CD4-positive, alpha-beta memory T cell (primary cell): ENCODE results near the gene LSR. TPM values are rescaled to one million over a fixed set of nuclear protein-coding genes. Genes with fewer than 3 reads are reported as not detected.

Experiments
- CTCF ChIA-PET: fragments of 350-600 bp; sonication (Branson Sonifier 250); formaldehyde crosslinking; loops from one replicate; lab custom pipeline; 2021; ENCODE audit warnings: inconsistent platforms; ENCODE audit not compliant: partially characterized antibody; lab: Charles Lee
- POLR2A ChIA-PET: fragments of 350-600 bp; sonication (Branson Sonifier 250); formaldehyde crosslinking; loops from one replicate; lab custom pipeline; 2021; ENCODE audit not compliant: partially characterized antibody; lab: Charles Lee
- DNase-seq, 5 donors: peaks; one replicate each; pipeline versions ENCODE4 v3.0.0 to v3.0.0-alpha.2; 2020 to 2022; ENCODE audit warnings: mixed read lengths in 1 of 5
- H3K27ac ChIP-seq: one replicate; pipeline ENCODE4 v1.7.0; 2013; ENCODE audit warnings: low read depth, low read length
- H3K27me3 ChIP-seq: 2 replicates; pipeline ENCODE4 v1.7.0; 2013; ENCODE audit warnings: mild to moderate bottlenecking, low read length, moderate library complexity; ENCODE audit not compliant: insufficient read depth
- H3K36me3 ChIP-seq: 2 replicates; pipeline ENCODE4 v1.7.0; 2013; ENCODE audit warnings: mild to moderate bottlenecking, low read length, moderate library complexity; ENCODE audit not compliant: insufficient read depth
- H3K4me1 ChIP-seq: 2 replicates; pipeline ENCODE4 v1.7.0; 2013; ENCODE audit warnings: mild to moderate bottlenecking, low read length, moderate library complexity; ENCODE audit not compliant: insufficient read depth
- H3K4me3 ChIP-seq, 2 donors: one replicate each; pipeline ENCODE4 v1.7.0; 2013; ENCODE audit warnings: low read length in 2 of 2, mild to moderate bottlenecking in 1 of 2
- H3K9me3 ChIP-seq, 2 donors: one replicate each; pipeline ENCODE4 v1.7.0; 2013; ENCODE audit warnings: low read length in 2 of 2, control low read depth in 1 of 2; ENCODE audit not compliant: control insufficient read depth in 1 of 2
- H3K27ac Mint-ChIP-seq, 7 donors: one replicate each; pipeline ENCODE4 v1.8.0; 2020 to 2021; ENCODE audit warnings: mixed read lengths in 7 of 7, mild to moderate bottlenecking in 6 of 7, inconsistent platforms in 3 of 7, moderate library complexity in 3 of 7
- H3K27me3 Mint-ChIP-seq, 2 donors: one replicate each; pipeline ENCODE4 v1.8.0; 2020 to 2021; ENCODE audit warnings: mixed read lengths in 2 of 2
- H3K36me3 Mint-ChIP-seq, 2 donors: one replicate each; pipeline ENCODE4 v1.8.0; 2020 to 2021; ENCODE audit warnings: mixed read lengths in 2 of 2, inconsistent platforms in 1 of 2, mild to moderate bottlenecking in 1 of 2
- H3K4me1 Mint-ChIP-seq, 4 donors: one replicate each; pipeline ENCODE4 v1.8.0; 2020 to 2021; ENCODE audit warnings: mixed read lengths in 4 of 4, mild to moderate bottlenecking in 1 of 4
- H3K4me3 Mint-ChIP-seq, 8 donors: one replicate each; pipeline ENCODE4 v1.8.0; 2020 to 2021; ENCODE audit warnings: mixed read lengths in 8 of 8, mild to moderate bottlenecking in 7 of 8, moderate library complexity in 6 of 8, inconsistent platforms in 3 of 8
- H3K9me3 Mint-ChIP-seq, 8 donors: one replicate each; pipeline ENCODE4 v1.8.0; 2020 to 2021; ENCODE audit warnings: mixed read lengths in 8 of 8, mild to moderate bottlenecking in 5 of 8, inconsistent platforms in 3 of 8, moderate library complexity in 1 of 8
- intact Hi-C: fragments of 100-400 bp; cut with micrococcal nuclease; formaldehyde crosslinking; loops from one replicate; pipeline ENCODE4 v1.15.1; 2023
- polyA plus RNA-seq, 2 donors: library from polyadenylated mRNA; unstranded; fragments of 300-500 nt; fragmentation: Illumina TruSeq; gene quantifications; one replicate each; pipeline ENCODE4 v1.2.3, GENCODE V29; 2021
- total RNA-seq, 2 experiments: library from RNA; stranded (reverse); gene quantifications; one replicate each; pipeline ENCODE4 v1.2.3, GENCODE V29; 2021

LSR gene, protein sequence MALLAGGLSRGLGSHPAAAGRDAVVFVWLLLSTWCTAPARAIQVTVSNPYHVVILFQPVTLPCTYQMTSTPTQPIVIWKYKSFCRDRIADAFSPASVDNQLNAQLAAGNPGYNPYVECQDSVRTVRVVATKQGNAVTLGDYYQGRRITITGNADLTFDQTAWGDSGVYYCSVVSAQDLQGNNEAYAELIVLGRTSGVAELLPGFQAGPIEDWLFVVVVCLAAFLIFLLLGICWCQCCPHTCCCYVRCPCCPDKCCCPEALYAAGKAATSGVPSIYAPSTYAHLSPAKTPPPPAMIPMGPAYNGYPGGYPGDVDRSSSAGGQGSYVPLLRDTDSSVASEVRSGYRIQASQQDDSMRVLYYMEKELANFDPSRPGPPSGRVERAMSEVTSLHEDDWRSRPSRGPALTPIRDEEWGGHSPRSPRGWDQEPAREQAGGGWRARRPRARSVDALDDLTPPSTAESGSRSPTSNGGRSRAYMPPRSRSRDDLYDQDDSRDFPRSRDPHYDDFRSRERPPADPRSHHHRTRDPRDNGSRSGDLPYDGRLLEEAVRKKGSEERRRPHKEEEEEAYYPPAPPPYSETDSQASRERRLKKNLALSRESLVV
- total RNA-seq (10 to 100 TPM; 45.8 to 48.9 TPM), polyA plus RNA-seq (10 to 100 TPM; 76.1 to 91.6 TPM)

DNA sequence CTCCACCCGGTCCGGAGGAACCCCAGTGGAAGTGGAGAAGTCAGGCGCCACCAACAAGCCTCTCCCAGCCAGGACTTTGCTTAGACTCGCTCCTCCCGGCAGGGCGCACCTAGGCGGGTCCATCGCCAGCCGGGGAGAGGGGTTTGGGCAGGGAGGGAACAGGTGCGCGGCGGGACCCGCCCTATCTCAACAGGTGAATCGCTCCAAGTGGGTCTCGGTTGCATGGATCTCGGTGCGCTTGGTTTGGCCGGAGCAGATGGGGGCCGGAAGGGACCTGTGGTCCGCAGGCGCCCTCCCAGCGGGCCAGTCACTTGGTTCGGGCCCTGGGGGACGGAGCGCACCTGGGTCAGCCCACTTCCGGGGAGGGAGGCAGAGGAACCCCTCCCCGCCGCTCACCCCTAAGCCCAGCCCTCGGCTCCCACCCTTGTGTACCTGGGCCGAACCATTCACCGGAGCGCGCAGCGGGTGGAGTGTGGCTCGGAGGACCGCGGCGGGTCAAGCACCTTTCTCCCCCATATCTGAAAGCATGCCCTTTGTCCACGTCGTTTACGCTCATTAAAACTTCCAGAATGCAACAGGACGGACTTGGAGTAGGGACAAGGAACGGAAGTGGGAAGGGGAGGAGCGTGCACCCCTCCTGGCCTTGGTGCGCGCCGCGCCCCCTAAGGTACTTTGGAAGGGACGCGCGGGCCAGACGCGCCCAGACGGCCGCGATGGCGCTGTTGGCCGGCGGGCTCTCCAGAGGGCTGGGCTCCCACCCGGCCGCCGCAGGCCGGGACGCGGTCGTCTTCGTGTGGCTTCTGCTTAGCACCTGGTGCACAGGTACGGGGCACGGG lies at the start of gene LSR:
LSR (plus strand) TSS at position 693 of the 836 bp plus-strand sequence; CDS start at position 714, 21 bp downstream.
- Mint-ChIP-seq H3K36me3 (peaks cover 14 to 27% of the 10 kb centered on the region in 2 donors), H3K4me1 (peaks cover 20 to 57% (median 33%) of the 10 kb centered on the region in 4 donors), H3K9me3 (peaks cover 0 to 5% (median 0%) of the 10 kb centered on the region in 8 donors), H3K4me3 (peak within 1 kb of the TSS; percentile 91 to 94 (median 93)), H3K27ac (peak within 1 kb of the TSS; percentile 88 to 97 (median 91)), H3K27me3 (no peaks in the 10 kb centered on the region)
- intact Hi-C loops, result loop anchor here (1.0 to 5.0 kb wide), 7 partner anchors 8 to 247 kb away; partner anchors contain the start of gene FFAR1
- H3K27ac ChIP-seq, result peak within 1 kb of the TSS; percentile 61
- peak within 1 kb of the TSS; percentile 94 for H3K4me3 ChIP-seq
- ChIA-PET POLR2A (interaction anchor here (0.6 to 1.7 kb wide), 7 partner anchors 12 to 78 kb away, joined by 3 to 11 read pairs (median 4); no protein-coding TSS in a partner anchor), CTCF (interaction anchor here (1.1 kb wide), 1 partner anchor 37 kb away, joined by 3 read pairs; no protein-coding TSS in a partner anchor)
- H3K27me3 ChIP-seq, result no peaks in the 10 kb centered on the region
- H3K9me3 ChIP-seq, result no peaks in the 10 kb centered on the region
- DNase-seq, result peak; percentile 79 to 84 (median 83)
- peaks cover 7% of the 10 kb centered on the region for H3K36me3 ChIP-seq
- H3K4me1 ChIP-seq, result peaks cover 24% of the 10 kb centered on the region

DNA sequence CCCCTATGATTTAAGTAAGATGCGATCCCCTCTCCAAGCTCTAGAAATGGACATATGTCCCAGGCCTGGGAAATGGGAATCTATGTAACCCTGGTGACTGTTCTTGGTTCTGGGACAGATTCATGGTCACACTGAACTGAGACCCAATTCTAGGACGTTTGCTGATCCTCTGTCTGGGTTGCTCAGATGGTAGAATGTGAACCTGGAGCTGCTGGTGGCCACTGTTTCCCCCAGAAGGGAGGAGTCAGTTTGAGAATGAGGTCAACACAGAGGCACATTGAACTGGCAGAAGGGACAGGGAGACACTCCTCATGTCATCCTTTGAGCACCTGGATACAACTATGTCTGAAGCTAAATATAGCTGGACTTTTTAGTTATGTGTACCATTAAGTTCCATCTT lies 49.3 kb upstream of the LSR start:
- Histone ChIP-seq H3K27ac (no peak overlapping the region), H3K4me1 (peaks cover 22% of the 10 kb centered on the region), H3K27me3 (no peaks in the 10 kb centered on the region), H3K4me3 (no peak overlapping the region), H3K36me3 (no peaks in the 10 kb centered on the region), H3K9me3 (no peaks in the 10 kb centered on the region)
- DNase-seq, result no peak
- H3K9me3 Mint-ChIP-seq, result no peaks in the 10 kb centered on the region
- H3K4me3 Mint-ChIP-seq, result no peak overlapping the region
- peak overlapping the region in 3 of 7 donors; percentile 48 to 60 (median 54) for H3K27ac Mint-ChIP-seq
- H3K27me3 Mint-ChIP-seq, result no peaks in the 10 kb centered on the region
- ChIA-PET CTCF (interaction anchor here (1.5 to 1.9 kb wide), 3 partner anchors 18 to 58 kb away, joined by 3 to 8 read pairs (median 6); no protein-coding TSS in a partner anchor), POLR2A (interaction anchor here (0.7 to 2.0 kb wide), 7 partner anchors 12 to 70 kb away, joined by 3 to 10 read pairs (median 3); partner anchors contain the start of genes FXYD5 and USF2)
- H3K36me3 Mint-ChIP-seq, result no peaks in the 10 kb centered on the region
- intact Hi-C loops, result no loop called here
- peaks cover 25 to 56% (median 38%) of the 10 kb centered on the region in 4 donors for H3K4me1 Mint-ChIP-seq

DNA sequence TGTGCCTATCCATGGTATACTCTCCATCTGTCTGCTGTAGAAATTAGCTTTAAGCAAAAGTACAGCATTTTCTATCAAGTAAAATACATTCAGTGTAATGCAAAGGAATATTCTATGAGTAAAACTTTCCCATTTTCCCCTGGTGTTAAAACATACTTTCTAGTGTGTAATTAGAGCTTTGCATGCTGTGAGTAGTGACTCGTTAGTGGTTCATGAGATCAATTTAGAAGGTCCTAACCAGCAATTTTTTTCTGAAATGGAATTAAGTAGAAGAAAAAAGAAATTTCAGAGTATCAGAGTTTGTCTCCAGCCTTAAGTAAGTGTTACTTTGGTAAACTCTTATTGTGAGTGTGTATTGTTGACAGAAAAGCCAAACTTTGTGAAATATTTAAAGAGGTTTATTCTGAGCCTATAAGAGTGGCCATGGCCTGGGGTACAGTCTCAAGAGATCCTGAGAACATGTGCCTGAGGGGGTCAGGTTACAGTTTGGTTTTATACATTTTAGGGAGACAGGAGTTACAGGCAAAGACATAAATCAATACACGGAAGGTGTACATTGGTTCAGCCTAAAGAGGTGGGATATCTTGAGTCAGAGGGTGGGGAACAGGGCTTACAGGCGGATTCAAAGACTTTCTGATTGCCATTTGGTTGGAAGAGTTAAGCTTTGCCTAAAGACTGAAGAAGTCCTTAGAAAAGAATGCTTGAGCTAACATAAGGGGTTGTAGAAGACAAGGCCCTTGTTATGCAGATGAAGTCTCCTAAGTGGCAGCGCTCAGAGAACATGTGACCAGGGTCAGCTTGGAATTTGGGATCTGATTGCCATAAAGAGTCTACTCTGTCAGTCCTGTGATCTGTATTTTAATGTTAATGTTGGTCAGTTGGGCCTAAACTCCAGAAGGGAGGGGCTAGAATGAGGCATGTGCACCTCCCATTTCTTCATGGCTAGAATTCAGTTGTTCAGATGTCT lies 45.8 kb upstream of the LSR start:
- Mint-ChIP-seq H3K4me3 (peak overlapping the region in 3 of 8 donors; percentile 11 to 29 (median 20)), H3K27me3 (no peaks in the 10 kb centered on the region), H3K27ac (peak overlapping the region; percentile 92 to 100 (median 99)), H3K9me3 (peaks cover 0 to 4% (median under 1%) of the 10 kb centered on the region in 8 donors), H3K4me1 (peaks cover 49 to 88% (median 67%) of the 10 kb centered on the region in 4 donors), H3K36me3 (no peaks in the 10 kb centered on the region)
- no peak for DNase-seq
- CTCF ChIA-PET, result interaction anchor here (0.6 to 2.1 kb wide), 6 partner anchors 8 to 136 kb away, joined by 3 to 6 read pairs (median 4); partner anchors contain the start of gene FXYD5
- Histone ChIP-seq H3K4me3 (no peak overlapping the region), H3K4me1 (peaks cover 55% of the 10 kb centered on the region), H3K9me3 (peaks cover 0 to under 1% of the 10 kb centered on the region in 2 donors), H3K27ac (peak overlapping the region; percentile 75), H3K36me3 (no peaks in the 10 kb centered on the region), H3K27me3 (no peaks in the 10 kb centered on the region)
- POLR2A ChIA-PET, result interaction anchor here (1.3 to 2.3 kb wide), 5 partner anchors 10 to 66 kb away, joined by 4 to 16 read pairs (median 5); partner anchors contain the start of genes FXYD5 and USF2
- intact Hi-C loops, result no loop called here

DNA sequence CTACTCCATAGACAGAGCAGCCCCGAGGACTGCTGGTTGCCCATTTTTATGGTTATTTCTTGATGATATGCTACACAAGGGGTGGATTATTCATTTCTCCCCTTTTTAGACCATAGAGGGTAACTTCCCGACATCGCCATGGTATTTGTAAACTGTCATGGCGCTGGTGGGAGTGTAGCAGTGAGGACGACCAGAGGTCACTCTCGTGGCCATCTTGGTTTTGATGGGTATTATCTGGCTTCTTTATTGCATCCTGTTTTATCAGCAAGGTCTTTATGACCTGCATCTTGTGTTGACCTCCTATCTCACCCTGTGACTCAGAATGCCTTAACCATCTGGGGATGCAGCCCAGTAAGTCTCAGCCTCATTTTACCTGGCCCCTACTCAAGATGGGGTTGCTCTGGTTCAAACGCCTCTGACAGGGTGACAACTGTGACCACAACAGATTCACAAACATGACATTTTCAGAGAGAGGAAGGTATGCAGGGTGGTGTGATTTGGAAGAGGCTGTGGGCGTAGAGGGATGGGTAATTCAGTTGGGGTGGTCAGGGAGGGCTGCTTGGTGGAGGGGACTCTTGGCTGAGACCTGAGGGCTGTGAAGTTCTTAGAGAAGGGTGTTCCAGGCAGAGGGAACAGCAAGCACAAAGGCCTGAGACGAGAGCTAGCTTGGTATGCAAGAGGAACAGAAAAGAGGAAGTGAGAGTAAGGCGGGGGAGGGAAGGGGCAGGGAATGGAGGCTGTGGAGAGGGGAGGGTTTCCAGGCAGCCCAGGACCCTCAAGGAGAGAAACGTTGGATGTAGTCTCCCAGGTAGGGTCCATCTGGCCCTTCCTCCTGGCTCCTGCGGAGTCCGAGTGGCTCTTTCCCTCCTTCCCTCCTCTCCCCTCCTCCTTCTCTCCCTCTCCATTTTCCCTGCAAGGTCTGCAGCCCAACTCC lies 43.7 kb upstream of the LSR start:
- Histone ChIP-seq H3K27me3 (no peaks in the 10 kb centered on the region), H3K4me1 (peaks cover 74% of the 10 kb centered on the region), H3K4me3 (no peak overlapping the region), H3K36me3 (no peaks in the 10 kb centered on the region), H3K9me3 (peaks cover 0 to 4% of the 10 kb centered on the region in 2 donors), H3K27ac (peak overlapping the region; percentile 75)
- intact Hi-C loops, result loop anchor here (5.0 kb wide), 1 partner anchor 33 kb away; no protein-coding TSS in a partner anchor
- H3K9me3 Mint-ChIP-seq, result peaks cover 0 to 8% (median 2%) of the 10 kb centered on the region in 8 donors
- no peaks in the 10 kb centered on the region for H3K36me3 Mint-ChIP-seq
- peak overlapping the region in 7 of 8 donors; percentile 47 to 85 (median 63) for H3K4me3 Mint-ChIP-seq
- ChIA-PET CTCF (interaction anchor here (2.0 to 2.9 kb wide), 3 partner anchors 11 to 51 kb away, joined by 6 to 10 read pairs (median 6); partner anchors contain the start of gene FXYD5), POLR2A (interaction anchor here (1.3 to 2.6 kb wide), 5 partner anchors 9 to 51 kb away, joined by 3 to 25 read pairs (median 12); partner anchors contain the start of gene FXYD5)
- H3K27me3 Mint-ChIP-seq, result no peaks in the 10 kb centered on the region
- peaks cover 53 to 92% (median 63%) of the 10 kb centered on the region in 4 donors for H3K4me1 Mint-ChIP-seq
- H3K27ac Mint-ChIP-seq, result peak overlapping the region; percentile 93 to 100 (median 99)
- DNase-seq, result no peak

DNA sequence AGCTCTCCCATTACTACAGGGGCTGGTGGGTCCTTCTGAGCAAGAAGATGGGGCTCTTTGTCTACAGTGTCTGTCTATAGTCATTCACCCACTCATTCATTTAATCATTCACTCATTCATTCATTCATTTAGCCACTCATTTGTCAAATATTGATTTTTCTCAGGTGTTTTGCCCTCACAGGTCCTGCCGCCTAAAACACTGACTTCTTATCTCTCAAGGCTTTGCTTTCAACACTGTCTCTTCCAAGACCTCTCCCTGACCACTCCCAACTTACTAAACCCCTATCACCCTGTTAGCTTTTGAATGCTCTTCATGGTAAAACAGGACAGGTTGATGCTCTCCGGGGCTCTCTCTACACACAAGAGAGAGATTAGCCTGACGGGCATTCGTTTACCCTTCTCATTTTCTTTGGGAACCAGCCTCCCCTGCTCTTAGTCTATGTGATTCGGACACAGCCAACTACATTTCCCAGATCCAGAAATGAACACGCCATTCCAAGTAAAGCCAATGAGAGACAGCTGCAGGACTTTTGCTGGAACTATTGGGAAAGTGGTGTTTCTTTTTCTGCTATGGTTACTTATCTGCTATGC lies 43.0 kb upstream of the LSR start:
- intact Hi-C loops, result loop anchor here (1.0 to 5.0 kb wide), 2 partner anchors 8 to 34 kb away; no protein-coding TSS in a partner anchor
- H3K4me1 ChIP-seq, result peaks cover 80% of the 10 kb centered on the region
- DNase-seq, result no peak
- POLR2A ChIA-PET, result interaction anchor here (0.8 to 2.9 kb wide), 22 partner anchors 8 to 209 kb away, joined by 3 to 27 read pairs (median 8); partner anchors contain the start of genes FXYD5, FXYD7 and USF2
- Mint-ChIP-seq H3K27ac (peak overlapping the region; percentile 93 to 100 (median 99)), H3K36me3 (no peaks in the 10 kb centered on the region), H3K4me3 (peak overlapping the region in 7 of 8 donors; percentile 58 to 85 (median 71)), H3K9me3 (peaks cover 0 to 8% (median 2%) of the 10 kb centered on the region in 8 donors), H3K27me3 (no peaks in the 10 kb centered on the region), H3K4me1 (peaks cover 55 to 89% (median 66%) of the 10 kb centered on the region in 4 donors)
- H3K27ac ChIP-seq, result peak overlapping the region; percentile 75
- no peak overlapping the region for H3K4me3 ChIP-seq
- peaks cover 0 to 4% of the 10 kb centered on the region in 2 donors for H3K9me3 ChIP-seq
- CTCF ChIA-PET, result interaction anchor here (1.3 to 2.9 kb wide), 5 partner anchors 10 to 52 kb away, joined by 3 to 10 read pairs (median 6); partner anchors contain the start of gene FXYD5
- no peaks in the 10 kb centered on the region for H3K36me3 ChIP-seq
- H3K27me3 ChIP-seq, result no peaks in the 10 kb centered on the region
